Mesenchymal stem cell (in vitro differentiated cells and primary cell): ENCODE data around the gene HSF2BP.

Experiments
- DNase-seq: peaks from one replicate; pipeline ENCODE4 v3.0.0-alpha.2; 2013
- H2AFZ ChIP-seq: one replicate; pipeline ENCODE4 v1.6.1; 2013; ENCODE audit warnings: low read depth, mild to moderate bottlenecking, control low read depth, inconsistent platforms, low read length, moderate library complexity
- H2AK5ac ChIP-seq: 2 replicates; pipeline ENCODE4 v1.6.1; 2013; ENCODE audit warnings: low read length, moderate library complexity, mild to moderate bottlenecking, inconsistent platforms; ENCODE audit not compliant: severe bottlenecking
- H2BK120ac ChIP-seq: one replicate; pipeline ENCODE4 v1.6.1; 2013; ENCODE audit warnings: low read depth, mild to moderate bottlenecking, inconsistent platforms, low read length, moderate library complexity
- H2BK12ac ChIP-seq, 2 experiments: one replicate each; pipeline ENCODE4 v1.6.1; 2013; ENCODE audit warnings: inconsistent platforms in 2 of 2, low read length in 2 of 2, mild to moderate bottlenecking in 2 of 2, moderate library complexity in 2 of 2, control low read depth in 1 of 2
- H2BK15ac ChIP-seq: one replicate; pipeline ENCODE4 v1.6.1; 2013; ENCODE audit warnings: mild to moderate bottlenecking, low read depth, inconsistent platforms; ENCODE audit not compliant: poor library complexity, severe bottlenecking
- H2BK5ac ChIP-seq: 2 replicates; pipeline ENCODE4 v1.6.1; 2013; ENCODE audit warnings: low read depth, mild to moderate bottlenecking, low read length, control low read depth, inconsistent platforms; ENCODE audit not compliant: poor library complexity, severe bottlenecking
- H3K14ac ChIP-seq, 2 experiments: one replicate each; pipeline ENCODE4 v1.6.1; 2013; ENCODE audit warnings: inconsistent platforms in 2 of 2, low read length in 2 of 2, control low read depth in 1 of 2, mild to moderate bottlenecking in 1 of 2, moderate library complexity in 1 of 2
- H3K18ac ChIP-seq, 2 experiments: one replicate each; pipeline ENCODE4 v1.6.1; 2013; ENCODE audit warnings: inconsistent platforms in 2 of 2, low read length in 2 of 2, control low read depth in 1 of 2, low read depth in 1 of 2, mild to moderate bottlenecking in 1 of 2
- H3K23ac ChIP-seq, 2 experiments: one replicate each; pipeline ENCODE4 v1.6.1; 2013; ENCODE audit warnings: inconsistent platforms in 2 of 2, low read length in 2 of 2, mild to moderate bottlenecking in 2 of 2, moderate library complexity in 2 of 2, control low read depth in 1 of 2
- H3K27ac ChIP-seq: 2 replicates; pipeline ENCODE4 v1.5.1; 2013; ENCODE audit warnings: mild to moderate bottlenecking, moderate library complexity, low read length, control low read depth, inconsistent platforms; ENCODE audit not compliant: poor library complexity, severe bottlenecking
- H3K27me3 ChIP-seq, 2 experiments: 2 replicates each; pipeline versions ENCODE4 v1.6.1 to v1.7.0; 2013; ENCODE audit warnings: low read length in 2 of 2, mild to moderate bottlenecking in 2 of 2, moderate library complexity in 2 of 2, control low read depth in 1 of 2, inconsistent platforms in 1 of 2; ENCODE audit not compliant: control insufficient read depth in 1 of 2, insufficient read depth in 1 of 2
- H3K36me3 ChIP-seq, 2 experiments: 2 replicates each; pipeline versions ENCODE4 v1.6.1 to v1.7.0; 2013; ENCODE audit warnings: low read length in 2 of 2, control low read depth in 1 of 2, inconsistent platforms in 1 of 2, low read depth in 1 of 2, mild to moderate bottlenecking in 1 of 2; ENCODE audit not compliant: insufficient read depth in 2 of 2, control insufficient read depth in 1 of 2
- H3K4ac ChIP-seq, 2 experiments: one replicate each; pipeline ENCODE4 v1.6.1; 2013; ENCODE audit warnings: inconsistent platforms in 2 of 2, low read length in 2 of 2, mild to moderate bottlenecking in 2 of 2, moderate library complexity in 2 of 2, control low read depth in 1 of 2, low read depth in 1 of 2
- H3K4me1 ChIP-seq: 2 replicates; pipeline ENCODE4 v1.6.1; 2013; ENCODE audit warnings: low read depth, low read length, control low read depth; ENCODE audit not compliant: control insufficient read depth, insufficient read depth
- H3K4me2 ChIP-seq: 2 replicates; pipeline ENCODE4 v1.6.1; 2013; ENCODE audit warnings: low read length, mild to moderate bottlenecking, inconsistent platforms; ENCODE audit not compliant: poor library complexity, severe bottlenecking
- H3K4me3 ChIP-seq, 2 experiments: 2 replicates each; pipeline versions ENCODE4 v1.5.1 to v1.7.0; 2013; ENCODE audit warnings: low read length in 2 of 2, mild to moderate bottlenecking in 2 of 2, control low read depth in 1 of 2, low read depth in 1 of 2; ENCODE audit not compliant: insufficient read depth in 1 of 2
- H3K79me1 ChIP-seq: replicated peaks from 2 replicates; pipeline ENCODE4 v1.6.1; 2013; ENCODE audit warnings: mild to moderate bottlenecking, control low read depth, low read length, inconsistent platforms; ENCODE audit not compliant: poor library complexity, severe bottlenecking
- H3K9ac ChIP-seq: 2 replicates; pipeline ENCODE4 v1.7.0; 2013; ENCODE audit warnings: mild to moderate bottlenecking, low read length, moderate library complexity
- H3K9me3 ChIP-seq: 2 replicates; pipeline ENCODE4 v1.7.0; 2013; ENCODE audit warnings: mild to moderate bottlenecking, low read length; ENCODE audit not compliant: control insufficient read depth
- H4K8ac ChIP-seq: one replicate; pipeline ENCODE4 v1.6.1; 2013; ENCODE audit warnings: inconsistent platforms, mild to moderate bottlenecking, low read length, moderate library complexity
- H4K91ac ChIP-seq: one replicate; pipeline ENCODE4 v1.6.1; 2013; ENCODE audit warnings: mild to moderate bottlenecking, low read length, inconsistent platforms
- WGBS: methylation state at CpG from one replicate; pipeline ENCODE4 v1.1.7; 2013; ENCODE audit warnings: mixed read lengths; 5-methylcytosine and 5-hydroxymethylcytosine counted together

HSF2BP gene

DNA sequence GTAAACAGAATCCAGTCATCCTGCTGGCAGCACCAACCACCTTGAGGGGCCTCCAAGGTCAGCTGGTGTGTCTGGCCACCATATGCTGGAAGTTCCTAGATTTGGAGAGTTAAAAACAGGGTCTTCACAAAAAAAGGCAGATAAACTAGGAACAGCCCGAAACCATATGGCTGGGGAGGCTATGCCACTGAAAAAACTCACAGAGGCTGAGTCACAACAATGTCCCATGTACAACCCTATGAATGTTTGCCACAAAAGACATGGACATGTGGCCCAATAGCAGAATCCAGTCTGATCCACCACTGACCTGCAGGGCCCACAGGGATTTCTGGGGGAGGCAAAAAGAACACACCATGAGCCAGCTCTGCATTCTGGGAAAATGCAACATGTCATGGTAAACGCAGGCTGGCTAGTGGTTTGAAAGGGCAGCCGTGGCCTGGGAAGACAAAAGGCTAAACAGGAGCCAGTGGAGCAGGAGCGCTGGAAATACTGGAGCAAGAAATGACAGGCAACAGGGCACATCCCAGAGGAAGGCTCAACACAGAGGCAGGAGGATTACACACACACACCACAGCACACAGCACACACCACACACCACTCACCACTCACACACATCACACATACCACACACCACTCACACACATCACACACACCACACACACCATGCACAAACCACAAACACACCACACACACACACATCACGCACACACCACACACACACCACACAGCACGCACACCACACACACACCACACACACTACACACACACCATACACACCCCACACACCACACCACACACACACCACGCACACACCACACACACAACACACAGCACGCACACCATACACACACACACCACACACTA lies 55.4 kb downstream of the HSF2BP start:
- Histone ChIP-seq H3K9ac (no peak overlapping the region), H4K8ac (peak overlapping the region; percentile 70), H3K23ac (no peak overlapping the region), H3K27ac (no peak overlapping the region), H3K79me1 (no peaks in the 10 kb centered on the region), H3K9me3 (no peaks in the 10 kb centered on the region), H2BK120ac (no peak overlapping the region), H2BK15ac (peak overlapping the region; percentile 4), H3K14ac (peak overlapping the region in 1 of 2 experiments; percentile 38), H2AK5ac (peak overlapping the region; percentile 28), H3K4me1 (peaks cover 30% of the 10 kb centered on the region), H3K18ac (peak overlapping the region; percentile 41 to 83), H3K4me2 (no peak overlapping the region), H4K91ac (peak overlapping the region; percentile 77), H2BK5ac (no peak overlapping the region), H3K27me3 (no peaks in the 10 kb centered on the region), H3K36me3 (no peaks in the 10 kb centered on the region), H2BK12ac (peak overlapping the region; percentile 30 to 92), H2AFZ (no peak overlapping the region), H3K4ac (peak overlapping the region; percentile 16 to 71), H3K4me3 (no peak overlapping the region)
- DNase-seq, result peak; percentile 68
- 78% methylated on average over 8 of the region's 8 CpGs for WGBS

DNA sequence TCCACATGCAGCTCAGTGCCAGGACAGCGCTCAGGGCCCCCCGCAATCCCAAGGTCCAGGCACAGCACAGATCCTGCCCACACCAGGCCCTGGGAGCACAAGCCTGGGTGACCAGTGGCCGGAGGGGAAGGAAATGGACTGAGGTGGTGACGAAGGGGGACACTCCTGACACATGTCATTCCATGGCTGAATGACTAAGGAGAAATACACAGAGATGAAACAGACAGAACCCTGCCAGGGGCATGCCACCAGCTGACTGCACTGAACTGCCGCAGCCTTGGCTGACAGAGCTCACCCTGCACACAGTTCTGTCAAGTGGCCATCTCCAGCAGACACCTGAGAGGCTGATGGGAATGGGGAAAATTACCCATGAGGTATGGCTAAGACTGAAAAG lies 56.1 kb downstream of the HSF2BP start:
- peaks cover 32% of the 10 kb centered on the region for H3K4me1 ChIP-seq

DNA sequence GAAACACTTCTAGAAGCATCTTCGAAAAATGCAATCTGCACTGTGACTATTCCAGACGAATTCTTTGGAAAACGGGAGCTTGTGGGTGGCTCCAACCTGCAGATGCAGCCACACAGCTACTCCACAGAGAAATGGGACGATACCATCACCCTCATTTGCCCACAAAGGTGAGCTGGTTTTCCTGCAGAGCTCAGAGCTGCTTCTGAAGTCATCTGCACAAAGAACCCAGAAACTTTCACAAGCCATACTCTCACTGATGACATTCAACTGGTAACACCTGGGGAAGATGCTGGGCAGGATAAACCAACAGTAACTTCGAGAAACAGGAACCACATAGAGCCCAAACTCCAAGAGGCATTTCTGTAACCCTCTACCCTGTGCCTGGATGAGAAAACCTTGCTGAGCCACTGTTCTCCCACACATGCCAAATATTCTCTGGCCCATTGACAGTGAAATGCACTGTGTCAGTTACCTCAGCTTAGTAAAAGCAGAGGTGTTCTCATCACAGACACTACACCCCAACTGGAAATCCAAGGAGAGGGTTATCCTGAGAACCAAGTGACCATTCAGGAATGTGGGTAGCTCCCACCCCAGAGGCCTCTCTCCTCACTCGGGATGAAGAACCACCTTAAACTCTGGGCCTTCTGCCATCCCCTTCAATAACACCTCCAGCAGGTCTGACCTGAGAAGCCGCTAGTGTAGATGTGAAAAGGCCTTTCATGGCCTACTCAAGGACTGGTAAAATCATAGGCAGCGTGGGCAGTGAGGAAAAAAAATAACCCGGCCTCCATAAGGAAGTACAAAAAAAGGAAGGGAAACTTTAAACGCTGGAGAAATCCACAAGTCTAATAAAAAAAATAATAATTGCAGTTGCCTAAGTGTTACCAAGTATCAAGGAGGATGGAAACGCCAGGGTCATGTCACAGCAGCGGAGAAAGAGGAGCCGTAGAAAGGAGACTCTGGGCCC lies 56.7 kb downstream of the HSF2BP start:
- H3K9me3 ChIP-seq, result no peaks in the 10 kb centered on the region
- peak overlapping the region; percentile 87 for H2BK15ac ChIP-seq
- 94% methylated on average over 12 of the region's 13 CpGs for WGBS
- H3K23ac ChIP-seq, result no peak overlapping the region
- no peak for DNase-seq
- H3K4me1 ChIP-seq, result peaks cover 33% of the 10 kb centered on the region
- H3K27ac ChIP-seq, result peak overlapping the region; percentile 18
- peak overlapping the region; percentile 57 to 83 for H3K18ac ChIP-seq
- no peak overlapping the region for H2AFZ ChIP-seq
- peak overlapping the region; percentile 93 for H2AK5ac ChIP-seq
- H2BK120ac ChIP-seq, result peak overlapping the region; percentile 77
- H4K8ac ChIP-seq, result peak overlapping the region; percentile 70
- H3K9ac ChIP-seq, result no peak overlapping the region
- H3K4me3 ChIP-seq, result no peak overlapping the region
- H2BK12ac ChIP-seq, result peak overlapping the region; percentile 92 to 98
- H4K91ac ChIP-seq, result peak overlapping the region; percentile 92
- H2BK5ac ChIP-seq, result peak overlapping the region; percentile 21
- H3K79me1 ChIP-seq, result no peaks in the 10 kb centered on the region
- H3K4ac ChIP-seq, result peak overlapping the region; percentile 44 to 77
- no peaks in the 10 kb centered on the region for H3K36me3 ChIP-seq
- no peaks in the 10 kb centered on the region for H3K27me3 ChIP-seq
- H3K14ac ChIP-seq, result no peak overlapping the region
- H3K4me2 ChIP-seq, result no peak overlapping the region

More for the DNA sequence above, 56.1 kb downstream of the HSF2BP start:
- Histone ChIP-seq H2BK120ac (peak overlapping the region; percentile 77), H3K27ac (no peak overlapping the region), H3K9ac (no peak overlapping the region), H3K4me2 (no peak overlapping the region), H3K14ac (peak overlapping the region in 1 of 2 experiments; percentile 44), H3K27me3 (no peaks in the 10 kb centered on the region), H2BK5ac (no peak overlapping the region), H2AFZ (no peak overlapping the region), H3K36me3 (no peaks in the 10 kb centered on the region), H4K8ac (peak overlapping the region; percentile 70), H4K91ac (peak overlapping the region; percentile 92), H3K23ac (no peak overlapping the region), H3K4me3 (no peak overlapping the region), H3K9me3 (no peaks in the 10 kb centered on the region), H2BK15ac (peak overlapping the region; percentile 87), H3K79me1 (no peaks in the 10 kb centered on the region), H3K18ac (peak overlapping the region; percentile 48 to 83), H2BK12ac (peak overlapping the region; percentile 92 to 98), H2AK5ac (peak overlapping the region; percentile 93), H3K4ac (peak overlapping the region; percentile 19 to 46)
- WGBS, result 89% methylated on average over 5 of the region's 5 CpGs
- no peak for DNase-seq
